SIG-M5 treated with dmso at 0.1 percent for 504 hours (cell line): ENCODE results near the gene IRAK1.

ENCODE experiments used
- DNase-seq: peaks from one replicate; lab custom pipeline; 2025; ENCODE audit not compliant: unreplicated experiment; lab: John Stamatoyannopoulos, UW

The IRAK1 gene

DNA sequence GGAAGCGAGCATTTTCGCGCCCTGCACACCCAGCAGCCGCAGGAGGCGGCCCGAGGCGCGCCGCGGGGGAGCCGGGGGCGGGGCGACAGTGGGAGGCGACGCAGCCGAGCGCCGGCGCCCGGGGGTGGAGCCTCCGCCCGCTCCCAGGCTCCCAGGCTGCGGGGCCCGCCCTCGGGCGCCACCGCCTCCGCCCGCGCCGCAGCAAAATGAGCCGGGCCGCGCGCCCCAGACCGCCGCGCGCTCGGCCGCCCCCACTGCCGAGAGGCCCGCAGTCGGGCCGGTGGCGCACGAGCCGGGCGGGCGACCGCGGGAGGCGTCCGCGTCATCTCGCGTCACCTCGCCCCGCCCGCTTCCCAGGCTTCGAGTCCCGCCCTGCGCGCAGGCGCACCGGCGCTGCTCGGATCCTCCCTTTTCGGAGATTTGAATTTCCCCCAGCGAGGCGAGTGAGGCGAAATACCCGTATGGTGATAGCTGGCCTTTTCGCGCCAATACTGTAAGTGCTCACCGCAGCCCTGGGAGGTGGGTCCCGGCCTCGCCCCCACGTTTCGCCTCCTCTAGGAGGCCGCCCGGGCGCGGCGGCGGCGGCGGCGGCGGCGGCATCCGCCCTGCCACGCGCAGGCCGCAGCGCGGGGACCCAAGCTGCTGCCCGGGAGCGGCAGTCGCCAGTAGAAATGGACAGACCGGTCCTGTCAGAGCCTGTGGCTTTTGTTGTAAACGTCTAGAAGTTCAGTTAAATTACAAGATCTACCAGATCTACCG lies 47.2 kb downstream of the IRAK1 start, which contains the start of gene TMEM187:
TMEM187 (plus strand) TSS at position 387 of the 759 bp plus-strand sequence. CDS start 9,309 bp downstream, outside the sequence.
- peak; percentile 85 for DNase-seq

DNA sequence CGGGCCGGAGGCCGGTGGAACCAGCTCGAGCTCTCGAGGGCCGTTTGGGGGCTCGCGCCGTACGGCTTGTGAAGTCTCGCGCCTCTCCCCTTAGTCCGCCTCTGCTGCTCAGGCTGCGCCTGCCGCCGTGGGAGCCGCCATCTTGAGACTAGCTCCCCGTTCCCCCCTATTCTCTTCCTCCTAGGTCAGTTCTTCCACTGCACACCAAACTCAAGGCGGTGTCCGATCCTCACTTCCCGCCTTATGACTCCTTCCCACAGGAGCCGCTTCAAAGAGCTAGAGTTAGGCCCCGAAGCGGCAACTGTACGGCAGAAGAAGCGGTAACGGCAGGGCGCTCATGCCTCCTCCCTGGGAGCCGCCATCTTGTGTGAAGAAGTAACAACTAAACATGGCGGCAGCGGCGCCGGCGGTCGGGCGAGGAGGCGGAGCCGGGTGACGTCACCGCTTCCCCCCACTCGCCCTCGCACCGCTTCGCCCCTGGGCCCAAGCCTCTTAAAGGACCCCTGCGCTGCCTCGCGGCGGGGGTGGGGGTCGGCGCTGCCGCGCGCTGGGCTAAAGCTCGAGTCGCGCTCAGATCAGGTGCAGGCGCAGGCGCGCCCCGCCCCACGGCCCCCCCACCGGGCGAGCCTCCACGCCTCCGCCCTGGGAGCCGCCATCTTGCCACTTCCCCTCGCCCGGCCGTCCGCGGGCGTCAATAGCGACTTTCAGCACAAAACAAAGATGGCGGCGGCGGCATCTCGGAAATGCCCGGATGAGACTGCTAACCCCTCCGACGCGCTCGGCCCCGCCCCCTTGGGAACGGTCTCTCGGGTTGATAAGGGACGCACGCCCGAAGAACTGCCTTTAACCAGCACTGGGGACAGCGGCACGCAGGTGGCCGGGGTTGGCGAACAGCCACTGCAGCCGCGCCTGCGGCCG lies 48.0 kb downstream of the IRAK1 start, which contains the start of gene HCFC1:
HCFC1 (minus strand) TSS at position 369 of the 918 bp plus-strand sequence. CDS start 978 bp downstream, outside the sequence.
- DNase-seq = peak; percentile 87

- peak; percentile 77 for DNase-seq
Observed at GRCh38 chrX:153971124-153971449, 48.6 kb downstream of the IRAK1 start.

DNA sequence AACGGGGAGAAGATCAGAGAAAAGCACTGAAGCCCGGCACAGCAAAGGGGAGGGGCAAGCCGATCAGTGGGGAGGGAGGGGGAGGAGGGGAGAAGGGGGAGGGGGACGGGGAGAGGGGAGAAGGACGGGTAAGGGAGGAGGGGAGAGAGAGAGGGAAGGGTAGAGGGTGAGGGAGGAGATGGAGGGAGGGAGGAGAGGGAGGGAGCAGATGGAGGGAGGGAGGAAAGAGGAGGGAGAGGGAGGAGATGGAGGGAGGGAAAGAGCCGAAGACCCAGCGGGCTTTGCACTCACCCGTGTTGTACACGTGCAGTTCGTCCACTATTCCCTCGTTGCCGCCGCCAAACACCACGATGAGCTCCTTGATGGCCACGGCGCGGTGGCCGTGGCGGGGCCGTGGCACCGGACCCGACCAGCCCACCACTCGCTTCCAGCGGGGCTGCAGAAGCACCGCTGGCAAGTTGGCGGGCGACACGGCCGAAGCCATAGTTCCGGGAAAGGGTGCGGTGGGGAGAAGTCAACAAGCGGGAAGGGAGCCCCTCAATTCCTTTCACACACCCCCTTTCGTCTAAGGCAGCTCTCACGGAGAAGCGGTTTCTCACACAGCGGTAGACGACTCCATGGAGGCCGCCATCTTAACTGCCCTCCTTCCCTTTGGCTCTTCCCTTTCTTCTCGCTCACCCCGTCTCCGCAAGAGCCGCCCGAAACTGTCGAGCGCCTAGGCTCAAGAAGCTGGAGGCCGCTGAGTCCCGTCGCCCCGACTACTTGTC lies 49.2 kb downstream of the IRAK1 start:
- DNase-seq = peak; percentile 70

DNA sequence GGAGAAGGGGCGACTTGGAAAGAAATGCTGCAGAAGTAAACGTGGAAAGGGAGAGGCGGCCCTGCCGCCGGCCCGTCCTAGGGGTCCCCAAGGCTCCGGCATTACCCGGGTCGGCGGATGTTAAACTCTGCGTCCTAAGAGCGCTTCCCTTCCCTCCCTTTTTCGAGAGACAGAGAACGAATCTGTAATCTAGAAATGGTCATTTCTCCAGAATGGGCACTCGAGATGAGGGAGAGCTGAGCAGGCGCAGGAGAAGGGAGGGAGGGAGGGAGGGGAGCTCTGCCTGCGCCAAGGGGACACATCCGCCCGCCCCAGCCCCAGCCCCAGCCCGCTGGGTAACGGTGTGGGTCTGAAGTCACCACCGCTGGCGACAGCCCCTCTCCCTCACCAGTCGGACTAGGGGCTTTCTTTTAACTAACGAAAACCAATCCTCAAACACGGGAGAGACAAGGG lies 49.8 kb downstream of the IRAK1 start:
- peak; percentile 51 for DNase-seq

DNA sequence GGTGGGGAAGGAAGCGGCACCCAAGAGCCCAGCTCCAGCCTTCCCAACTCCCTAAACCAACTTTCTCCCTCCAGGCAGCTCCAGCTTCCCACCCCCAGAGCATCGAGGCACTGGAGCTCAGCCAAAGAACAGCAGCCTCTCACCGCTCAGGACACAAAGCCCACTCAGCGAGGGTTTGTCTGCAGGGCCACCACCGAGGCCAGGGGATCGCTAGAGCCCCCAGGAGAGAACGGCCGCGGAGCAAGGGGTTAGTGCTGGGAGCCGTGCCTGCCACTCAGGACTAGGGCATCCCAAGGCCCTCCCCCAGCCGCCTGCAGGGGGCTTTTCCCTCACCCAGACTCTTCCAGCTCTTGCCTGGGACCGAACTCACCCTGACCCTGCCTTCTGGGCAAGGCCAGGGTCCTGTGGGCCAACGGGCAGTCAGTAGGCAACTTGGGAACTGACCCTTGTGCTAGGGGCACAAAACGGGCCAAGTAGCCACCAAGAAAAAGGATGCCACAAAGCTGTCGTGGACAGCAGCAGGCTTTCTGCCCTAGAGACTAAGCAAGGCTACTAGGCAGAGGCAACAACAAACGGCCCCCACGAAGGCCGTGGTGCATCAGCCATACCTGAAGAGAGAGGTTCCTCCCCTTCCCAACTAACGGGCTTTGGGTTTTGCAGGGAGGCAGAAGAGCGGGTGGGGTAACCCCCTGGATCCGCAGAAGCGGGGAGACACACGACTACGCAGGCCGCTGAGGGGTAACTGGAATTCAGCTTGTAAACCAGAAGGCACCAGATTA lies 50.4 kb downstream of the IRAK1 start:
- DNase-seq = no peak

DNA sequence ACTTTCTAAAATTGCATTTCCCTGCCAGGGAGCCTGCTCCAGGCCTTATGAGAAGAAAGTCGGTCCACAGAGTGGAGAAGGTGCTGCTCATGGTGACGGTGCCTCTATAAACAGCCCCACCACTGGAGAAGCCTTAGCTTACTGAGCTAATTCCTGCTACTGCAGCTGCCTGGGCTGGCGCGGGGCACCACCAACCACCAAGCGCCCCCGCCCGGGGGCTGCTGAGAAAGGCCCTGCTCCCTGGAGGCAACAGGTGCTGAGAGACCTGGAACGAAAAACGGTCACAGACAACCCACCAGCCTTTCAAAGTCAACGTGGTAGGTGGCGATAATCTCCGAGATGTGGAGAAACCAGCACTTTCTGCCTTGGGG lies 51.0 kb downstream of the IRAK1 start:
- peak; percentile 23 for DNase-seq

DNA sequence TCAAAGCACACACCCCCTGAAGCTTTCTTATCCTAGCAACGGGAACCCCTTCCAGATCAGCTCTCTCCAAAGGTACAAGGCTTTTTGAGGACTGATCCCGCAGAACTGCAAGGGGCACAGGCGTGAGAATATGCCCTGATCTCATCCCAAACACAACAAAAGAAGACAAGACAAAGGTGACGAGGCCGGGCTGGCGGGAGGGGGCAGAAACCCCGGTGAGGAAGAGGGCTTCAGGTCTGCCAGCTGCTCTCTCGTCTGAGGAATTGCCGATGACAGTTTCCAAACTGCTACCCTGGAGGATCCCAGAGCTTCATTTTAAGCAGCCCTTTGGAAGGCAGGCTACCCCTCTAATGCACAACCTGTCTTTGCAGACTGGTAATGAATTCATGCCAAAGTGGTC lies 51.4 kb downstream of the IRAK1 start:
- DNase-seq = no peak

DNA sequence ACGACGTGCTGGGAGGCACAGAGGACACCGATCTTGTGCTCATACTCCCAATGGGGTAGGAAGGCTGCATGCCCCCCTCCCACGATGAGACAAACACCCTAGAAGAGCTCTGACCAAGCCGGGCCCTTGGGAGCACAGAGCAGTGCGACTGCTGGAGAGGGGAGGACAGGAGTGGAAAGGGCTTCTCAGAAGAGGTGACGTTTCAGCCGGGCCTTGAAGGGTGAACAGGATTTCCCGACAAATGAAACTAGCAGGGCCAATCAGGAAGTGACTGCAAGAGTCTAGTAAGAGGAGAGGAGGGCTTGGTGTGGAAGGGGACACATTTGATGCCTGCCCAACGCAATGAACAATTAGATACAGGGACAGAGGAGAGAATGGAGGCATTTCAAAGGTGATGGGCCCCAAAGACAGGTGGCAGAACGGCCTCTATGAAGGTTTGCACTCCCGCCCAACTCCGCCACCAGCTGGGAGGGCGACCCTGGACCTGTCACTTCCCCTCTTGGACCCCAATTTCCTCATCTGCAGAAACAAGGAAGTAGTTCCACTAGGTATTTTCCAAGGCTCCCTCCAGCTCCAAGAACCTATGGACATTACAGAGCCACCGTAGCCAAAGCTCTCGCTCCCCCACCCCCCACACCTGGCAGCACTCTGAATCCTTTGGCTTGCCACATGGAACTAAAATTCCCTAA lies 52.0 kb downstream of the IRAK1 start:
- peak; percentile 28 for DNase-seq

DNA sequence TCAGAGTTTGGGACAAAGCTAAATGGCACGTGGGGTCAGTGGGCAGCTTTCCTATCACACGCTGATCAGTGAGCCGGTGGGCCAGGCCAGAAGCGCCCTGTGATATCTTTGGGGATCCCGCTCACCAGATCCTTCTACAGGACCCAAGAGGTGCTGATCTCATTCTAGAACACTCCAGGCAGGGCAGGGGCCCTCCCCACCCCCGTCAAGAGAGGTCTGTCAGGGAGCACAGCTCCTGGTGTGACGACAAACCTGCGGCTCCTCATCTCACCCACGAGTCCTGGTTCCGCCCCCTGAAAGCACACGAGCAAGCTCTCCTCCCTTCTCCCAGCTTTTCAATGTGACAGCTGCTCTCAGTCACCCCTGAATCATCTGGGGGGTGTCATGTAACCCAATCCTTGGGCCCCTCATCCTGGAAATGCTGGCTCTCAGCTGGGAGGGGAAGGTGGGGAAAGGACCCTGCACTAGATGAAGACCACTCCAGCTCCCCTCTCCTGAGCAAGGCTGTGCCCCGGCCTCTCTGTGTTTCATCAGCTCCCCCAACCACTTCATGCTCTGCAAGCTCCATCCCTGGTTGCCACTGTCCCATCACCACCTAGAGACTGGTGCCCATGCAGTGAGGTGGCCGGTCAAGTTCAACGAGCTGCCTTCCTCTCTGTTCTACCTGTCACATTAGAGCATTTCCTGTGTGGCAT lies 52.7 kb downstream of the IRAK1 start:
- DNase-seq = no peak

- DNase-seq = no peak
Observed at GRCh38 chrX:153966283-153966688, 53.4 kb downstream of the IRAK1 start.

DNA sequence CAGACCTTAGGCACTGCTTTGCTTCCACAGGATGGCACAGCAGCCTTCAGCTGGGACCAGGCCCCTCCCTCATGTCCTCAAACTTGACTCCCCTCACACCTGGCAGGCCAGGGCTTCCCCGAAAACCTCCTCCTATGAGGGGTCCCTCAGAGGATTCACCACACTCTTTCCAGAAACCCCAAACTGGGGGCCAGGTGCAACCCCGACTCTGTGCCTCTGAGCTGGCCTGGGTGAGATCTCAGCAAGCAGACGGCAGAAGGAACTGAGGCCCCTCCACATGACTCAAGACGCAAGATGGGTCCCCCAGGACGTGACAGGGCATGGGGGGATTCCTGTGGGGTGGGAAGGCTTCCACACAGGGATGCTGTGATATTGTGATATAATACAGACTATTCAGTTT lies 54.3 kb downstream of the IRAK1 start:
- DNase-seq = no peak

- no peak for DNase-seq
Observed at GRCh38 chrX:153964105-153964504, 55.6 kb downstream of the IRAK1 start.

DNA sequence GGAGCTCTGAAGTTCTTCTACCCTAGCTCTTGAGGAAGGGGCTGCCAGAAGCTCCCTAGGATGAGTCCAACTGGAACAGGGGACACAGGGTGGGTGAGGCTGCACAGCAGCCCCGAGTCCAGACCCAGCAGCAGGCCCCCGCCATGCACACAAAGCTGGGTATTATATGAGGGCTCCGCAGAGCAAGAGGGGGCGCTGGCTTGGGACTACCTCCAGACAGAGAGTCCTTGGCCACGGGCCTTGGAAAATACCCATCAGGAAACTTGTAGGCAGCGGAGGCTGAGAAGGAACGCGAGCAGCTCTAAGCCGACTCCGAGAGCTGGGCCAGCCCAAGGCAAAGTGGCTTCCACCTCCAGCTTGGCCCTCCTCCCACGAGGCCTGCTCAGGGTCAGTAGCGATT lies 56.2 kb downstream of the IRAK1 start:
- DNase-seq = no peak

GRCh38 chrX:153961292-153961691 lies 58.4 kb downstream of the IRAK1 start:
- DNase-seq = no peak

- DNase-seq = no peak
Observed at GRCh38 chrX:153960786-153961185, 58.9 kb downstream of the IRAK1 start.
